ENCODE results near the gene STON1.
"Not testable (repeated sequence)": the region's sequence is repeated elsewhere in the genome, so short reads cannot be mapped to it uniquely, and the experiment has no call there.

- not testable (repeated sequence) for TF ChIP-seq EZH2 (IDR thresholded peaks at IDR 0.05; ENCODE audit: insufficient read depth, poor library complexity, severe bottlenecking); EZH2phosphoT487 (IDR thresholded peaks at IDR 0.05; ENCODE audit: insufficient read depth, low read depth)
These were observed 66.8 kb downstream of the STON1 start for GRCh38 chr2:48596751-48597150.

Data from GM23248 (cell line).